Measurements from ENCODE around the gene EXOC3L4. TPM values are rescaled to one million over a fixed set of nuclear protein-coding genes. Genes with fewer than 3 reads are reported as not detected.
A peak's percentile ranks its signal among the peaks of the same experiment; 100 is the strongest.

The EXOC3L4 gene
- total and polyA plus RNA-seq, 9 of the 15 experiments (the other 6 are each of a cell fraction or from before 2014, with no cell fraction given), result 0.10 to 6.7 (median 0.98) TPM; not detected in 1

- Histone ChIP-seq H3K27me3 (ENCODE audit: control insufficient read depth in 2 of 2, insufficient read depth in 2 of 2, low read length in 2 of 2) (no peaks in the 10 kb centered on the region), H2AFZ (ENCODE audit: low read depth, low read length) (peak overlapping the region; percentile 30; the same call in 1 of the 2 replicates)
- POLR2A ChIA-PET, result interaction anchor here (0.6 to 1.2 kb wide), 6 partner anchors 12 to 216 kb away, joined by 3 read pairs; no protein-coding TSS in a partner anchor
Observed at GRCh38 chr14:103073876-103074728, 20.4 kb upstream of the EXOC3L4 start.

More at GRCh38 chr14:103073876-103074728, 20.4 kb upstream of the EXOC3L4 start:
- 45% methylated on average over 13 of the region's 21 CpGs for WGBS (ENCODE audit: insufficient coverage, low coverage, missing lambda C conversion rate)
- no peaks in the 10 kb centered on the region for H3K36me3 ChIP-seq (ENCODE audit: control insufficient read depth, insufficient read depth, low read length)
- no peaks in the 10 kb centered on the region for H3K9me3 ChIP-seq (replicated peaks; ENCODE audit: control insufficient read depth, insufficient read depth, low read depth, low read length)
- H3K4me3 ChIP-seq, result no peak overlapping the region
- ATAC-seq (no peak), DNase-seq (ENCODE audit: extremely low read depth in 1 of 4, low spot score in 3 of 4) (no peak), FAIRE-seq (no peak)
- no TSS peak for BruUV-seq (replicated peaks)
- no peaks in the 10 kb centered on the region for H3K9me1 ChIP-seq (ENCODE audit: control insufficient read depth, insufficient read depth, low read length)
- no peak for TF ChIP-seq PHB (CRISPR knock-in tag; IDR thresholded peaks at IDR 0.05)
- no peak for TF ChIP-seq SETDB1 (IDR thresholded peaks at IDR 0.05; ENCODE audit: low read length)
- TF ChIP-seq RBM14 (IDR thresholded peaks at IDR 0.05; ENCODE audit: borderline replicate concordance, insufficient read depth, low read depth, low read length), result no peak
- TF ChIP-seq, protein P1, sequence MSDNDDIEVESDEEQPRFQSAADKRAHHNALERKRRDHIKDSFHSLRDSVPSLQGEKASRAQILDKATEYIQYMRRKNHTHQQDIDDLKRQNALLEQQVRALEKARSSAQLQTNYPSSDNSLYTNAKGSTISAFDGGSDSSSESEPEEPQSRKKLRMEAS (CRISPR knock-in tag; IDR thresholded peaks at IDR 0.05), result no peak
- H3K4me1 ChIP-seq (replicated peaks in 1 of 2; ENCODE audit: control insufficient read depth in 2 of 2, insufficient read depth in 2 of 2, low read length in 2 of 2), result peaks cover 3 to 60% of the 10 kb centered on the region in 2 experiments; a peak in 4 of 5 replicates
- no peak overlapping the region for H3K27ac ChIP-seq (ENCODE audit: extremely low read depth, low read depth, low read length)
- no peaks in the 10 kb centered on the region for H3K79me2 ChIP-seq (ENCODE audit: control insufficient read depth, insufficient read depth, low read length)
- in situ Hi-C loops (cut with MboI) (no loop called here), intact Hi-C loops (cut with micrococcal nuclease) (loop anchor here (2.0 to 10.0 kb wide), 2 partner anchors 67 to 471 kb away; no protein-coding TSS in a partner anchor)
- CTCF ChIA-PET (ENCODE audit: low intra/inter-chr PET ratio), result interaction anchor here (1.9 kb wide), 1 partner anchor 219 kb away, joined by 11 read pairs; no protein-coding TSS in a partner anchor
- H3K9ac ChIP-seq (ENCODE audit: insufficient read depth in 1 of 2, low read depth in 2 of 2, low read length in 2 of 2), result peak overlapping the region in 1 of 2 experiments; percentile 20; a peak in 1 of 4 replicates
- no peaks in the 10 kb centered on the region for H4K20me1 ChIP-seq (replicated peaks; ENCODE audit: control insufficient read depth, insufficient read depth, low read length)
- H3K4me2 ChIP-seq (ENCODE audit: insufficient read depth, low read length), result no peak overlapping the region
